ENCODE measurements around the gene CDC20B. TPM values are rescaled to one million over a fixed set of nuclear protein-coding genes. Genes with fewer than 3 reads are reported as not detected.

The CDC20B gene
- total and polyA plus RNA-seq, 2 experiments from 2014 or later = 0.39 to 0.45 TPM

GRCh38 chr5:55146080-55146479, 26.9 kb downstream of the CDC20B start:
- H3K27ac ChIP-seq = no peak overlapping the region
- no peaks in the 10 kb centered on the region for H3K27me3 ChIP-seq
- no peaks in the 10 kb centered on the region for H3K36me3 ChIP-seq
- no peak overlapping the region for H3K4me3 ChIP-seq
- no peaks in the 10 kb centered on the region for H3K4me1 ChIP-seq (ENCODE audit: low read depth)
- no peak for DNase-seq (ENCODE audit: low read depth in 1 of 2, low spot score in 1 of 2)
- no peaks in the 10 kb centered on the region for H3K9me3 ChIP-seq (ENCODE audit: low read depth)
- no peak for TF ChIP-seq CTCF (IDR thresholded peaks at IDR 0.05; ENCODE audit: low read depth, low read length)

GRCh38 chr5:55143624-55144023, 29.4 kb downstream of the CDC20B start:
- Histone ChIP-seq H3K27me3 (no peaks in the 10 kb centered on the region), H3K9me3 (ENCODE audit: low read depth) (no peaks in the 10 kb centered on the region), H3K36me3 (no peaks in the 10 kb centered on the region), H3K4me1 (ENCODE audit: low read depth) (no peaks in the 10 kb centered on the region), H3K27ac (no peak overlapping the region), H3K4me3 (no peak overlapping the region)
- DNase-seq (ENCODE audit: low read depth in 1 of 2, low spot score in 1 of 2) = peak in 1 of 2 donors; percentile 35
- no peak for TF ChIP-seq CTCF (IDR thresholded peaks at IDR 0.05; ENCODE audit: low read depth, low read length)

- H3K4me1 ChIP-seq (ENCODE audit: low read depth) = no peaks in the 10 kb centered on the region
- H3K4me3 ChIP-seq = no peak overlapping the region
- no peaks in the 10 kb centered on the region for H3K36me3 ChIP-seq
- H3K27me3 ChIP-seq = no peaks in the 10 kb centered on the region
- DNase-seq (ENCODE audit: low read depth in 1 of 2, low spot score in 1 of 2) = no peak
- H3K9me3 ChIP-seq (ENCODE audit: low read depth) = no peaks in the 10 kb centered on the region
- TF ChIP-seq CTCF (IDR thresholded peaks at IDR 0.05; ENCODE audit: low read depth, low read length) = no peak
- H3K27ac ChIP-seq = no peak overlapping the region
These were observed 30.9 kb downstream of the CDC20B start for GRCh38 chr5:55141945-55142690.

- no peak for DNase-seq (ENCODE audit: low read depth in 1 of 2, low spot score in 1 of 2)
- no peak for TF ChIP-seq CTCF (IDR thresholded peaks at IDR 0.05; ENCODE audit: low read depth, low read length)
- Histone ChIP-seq H3K36me3 (no peaks in the 10 kb centered on the region), H3K9me3 (ENCODE audit: low read depth) (no peaks in the 10 kb centered on the region), H3K4me3 (no peak overlapping the region), H3K4me1 (ENCODE audit: low read depth) (no peaks in the 10 kb centered on the region), H3K27me3 (no peaks in the 10 kb centered on the region), H3K27ac (no peak overlapping the region)
These were observed 31.9 kb downstream of the CDC20B start for GRCh38 chr5:55140908-55141665.

GRCh38 chr5:55136521-55136920, 36.5 kb downstream of the CDC20B start:
- H3K4me3 ChIP-seq = no peak overlapping the region
- no peaks in the 10 kb centered on the region for H3K4me1 ChIP-seq (ENCODE audit: low read depth)
- no peaks in the 10 kb centered on the region for H3K27me3 ChIP-seq
- H3K9me3 ChIP-seq (ENCODE audit: low read depth) = no peaks in the 10 kb centered on the region
- H3K36me3 ChIP-seq = no peaks in the 10 kb centered on the region
- H3K27ac ChIP-seq = no peak overlapping the region
- TF ChIP-seq CTCF (IDR thresholded peaks at IDR 0.05; ENCODE audit: low read depth, low read length) = no peak
- no peak for DNase-seq (ENCODE audit: low read depth in 1 of 2, low spot score in 1 of 2)

All from cardiac muscle cell (in vitro differentiated cells and primary cell).